GM19455 (cell line): Measurements from ENCODE around the gene RPA1.
"Not testable (repeated sequence)": the region's sequence is repeated elsewhere in the genome, so short reads cannot be mapped to it uniquely, and the experiment has no call there.

Source experiments
- ATAC-seq: cut with Tn5 transposase; IDR thresholded peaks from one replicate; pipeline ENCODE4 v1.9.1; 2021; ENCODE audit not compliant: unreplicated experiment

RPA1 gene

GRCh38 chr17:1873418-1873817 is 43.6 kb downstream of the RPA1 start:
- no peak for ATAC-seq

- no peak for ATAC-seq
Measured at GRCh38 chr17:1875597-1875996, 45.8 kb downstream of the RPA1 start.

- ATAC-seq: no peak
Measured at GRCh38 chr17:1878419-1879121, 48.8 kb downstream of the RPA1 start.

- no peak for ATAC-seq
Measured at GRCh38 chr17:1880851-1881630, 51.2 kb downstream of the RPA1 start.

- no peak for ATAC-seq
Measured at GRCh38 chr17:1882836-1883235, 53.0 kb downstream of the RPA1 start.

- ATAC-seq: no peak
Measured at GRCh38 chr17:1883536-1883935, 53.7 kb downstream of the RPA1 start.

GRCh38 chr17:1888741-1889140 is 58.9 kb downstream of the RPA1 start:
- no peak for ATAC-seq

GRCh38 chr17:1890758-1891450 is 61.1 kb downstream of the RPA1 start:
- no peak for ATAC-seq

GRCh38 chr17:1894753-1895339 is 65.0 kb downstream of the RPA1 start:
- no peak for ATAC-seq

GRCh38 chr17:1895479-1895878 is 65.7 kb downstream of the RPA1 start:
- not testable (repeated sequence) for ATAC-seq

- ATAC-seq: no peak
Measured at GRCh38 chr17:1896243-1897104, 66.7 kb downstream of the RPA1 start.

- no peak for ATAC-seq
Measured at GRCh38 chr17:1897105-1897656, 67.4 kb downstream of the RPA1 start.

GRCh38 chr17:1898332-1898731 is 68.5 kb downstream of the RPA1 start:
- no peak for ATAC-seq

- ATAC-seq: no peak
Measured at GRCh38 chr17:1898872-1899271, 69.1 kb downstream of the RPA1 start.

GRCh38 chr17:1899403-1900000 is 69.7 kb downstream of the RPA1 start:
- ATAC-seq: no peak

- no peak for ATAC-seq
Measured at GRCh38 chr17:1904273-1905182, 74.7 kb downstream of the RPA1 start.

- ATAC-seq: no peak
Measured at GRCh38 chr17:1905190-1905913, 75.5 kb downstream of the RPA1 start.

GRCh38 chr17:1906662-1907101 is 76.9 kb downstream of the RPA1 start:
- no peak for ATAC-seq
